NCI-H526 (cell line): ENCODE data around the gene CLDN9.

Source experiments
- DNase-seq, 2 experiments: peaks; one replicate each; lab custom pipeline; 2025; lab: John Stamatoyannopoulos, UW

Gene CLDN9

GRCh38 chr16:3056336-3057180, 43.8 kb downstream of the CLDN9 start:
- DNase-seq: no peak

DNA sequence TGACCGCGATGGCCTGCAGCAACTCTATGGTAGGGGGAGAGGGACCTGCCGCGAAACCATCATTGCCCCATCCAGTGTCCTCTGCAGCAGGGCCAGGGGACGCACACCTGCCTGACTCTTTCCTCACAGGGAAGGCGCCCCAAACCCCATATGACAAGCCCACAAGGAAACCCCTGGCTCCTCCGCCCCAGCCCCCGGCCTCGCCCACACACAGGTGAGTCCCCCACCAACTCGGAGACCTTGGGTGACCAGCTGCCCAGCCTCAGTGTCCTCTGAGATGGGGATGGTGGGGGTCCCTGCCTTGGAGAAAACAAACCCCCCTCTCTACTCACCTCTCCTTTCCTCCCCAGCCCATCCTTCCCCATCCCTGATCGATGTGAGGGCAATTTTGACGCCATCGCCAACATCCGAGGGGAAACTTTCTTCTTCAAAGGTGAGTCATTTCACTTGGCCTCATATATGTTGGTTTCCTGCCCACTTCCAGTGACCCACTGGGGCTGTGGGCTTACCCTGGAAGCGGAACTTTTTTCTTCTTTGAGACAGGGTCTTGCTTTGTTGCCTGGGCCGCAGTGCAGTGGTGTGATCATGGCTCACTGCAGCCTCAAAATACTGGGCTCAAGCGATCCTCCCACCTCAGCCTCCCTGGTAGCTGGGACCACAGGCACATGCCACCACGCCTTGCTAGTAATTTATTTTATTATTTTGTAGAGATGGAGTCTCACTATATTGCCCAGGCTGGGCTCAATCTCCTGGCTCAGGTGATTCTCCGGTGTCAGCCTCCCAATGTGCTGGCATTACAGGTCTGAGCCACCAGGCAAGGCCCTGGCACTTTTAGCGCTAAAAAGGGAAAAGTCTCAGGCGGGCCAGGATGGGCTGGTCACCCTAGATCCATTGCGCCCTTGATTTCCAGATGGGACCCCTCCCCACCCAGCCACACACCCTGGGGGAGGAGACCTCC, 44.7 kb downstream of the CLDN9 start:
- no peak for DNase-seq

DNA sequence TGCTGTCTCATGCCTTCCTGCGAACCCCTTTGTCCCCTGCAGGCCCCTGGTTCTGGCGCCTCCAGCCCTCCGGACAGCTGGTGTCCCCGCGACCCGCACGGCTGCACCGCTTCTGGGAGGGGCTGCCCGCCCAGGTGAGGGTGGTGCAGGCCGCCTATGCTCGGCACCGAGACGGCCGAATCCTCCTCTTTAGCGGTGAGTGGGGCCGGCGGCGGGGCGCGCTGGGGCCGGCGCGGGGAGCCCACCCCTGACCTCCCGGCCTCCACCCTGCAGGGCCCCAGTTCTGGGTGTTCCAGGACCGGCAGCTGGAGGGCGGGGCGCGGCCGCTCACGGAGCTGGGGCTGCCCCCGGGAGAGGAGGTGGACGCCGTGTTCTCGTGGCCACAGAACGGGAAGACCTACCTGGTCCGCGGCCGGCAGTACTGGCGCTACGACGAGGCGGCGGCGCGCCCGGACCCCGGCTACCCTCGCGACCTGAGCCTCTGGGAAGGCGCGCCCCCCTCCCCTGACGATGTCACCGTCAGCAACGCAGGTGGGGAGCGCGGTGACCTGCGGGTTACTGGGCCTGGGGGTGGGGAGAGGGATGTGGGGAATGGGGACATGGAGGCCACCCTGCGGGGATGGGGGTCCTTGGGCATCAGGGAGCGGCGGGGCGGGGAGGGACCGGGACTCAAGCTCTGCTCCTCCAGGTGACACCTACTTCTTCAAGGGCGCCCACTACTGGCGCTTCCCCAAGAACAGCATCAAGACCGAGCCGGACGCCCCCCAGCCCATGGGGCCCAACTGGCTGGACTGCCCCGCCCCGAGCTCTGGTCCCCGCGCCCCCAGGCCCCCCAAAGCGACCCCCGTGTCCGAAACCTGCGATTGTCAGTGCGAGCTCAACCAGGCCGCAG, 45.7 kb downstream of the CLDN9 start:
- DNase-seq: peak in 1 of 2 experiments; percentile 49

DNA sequence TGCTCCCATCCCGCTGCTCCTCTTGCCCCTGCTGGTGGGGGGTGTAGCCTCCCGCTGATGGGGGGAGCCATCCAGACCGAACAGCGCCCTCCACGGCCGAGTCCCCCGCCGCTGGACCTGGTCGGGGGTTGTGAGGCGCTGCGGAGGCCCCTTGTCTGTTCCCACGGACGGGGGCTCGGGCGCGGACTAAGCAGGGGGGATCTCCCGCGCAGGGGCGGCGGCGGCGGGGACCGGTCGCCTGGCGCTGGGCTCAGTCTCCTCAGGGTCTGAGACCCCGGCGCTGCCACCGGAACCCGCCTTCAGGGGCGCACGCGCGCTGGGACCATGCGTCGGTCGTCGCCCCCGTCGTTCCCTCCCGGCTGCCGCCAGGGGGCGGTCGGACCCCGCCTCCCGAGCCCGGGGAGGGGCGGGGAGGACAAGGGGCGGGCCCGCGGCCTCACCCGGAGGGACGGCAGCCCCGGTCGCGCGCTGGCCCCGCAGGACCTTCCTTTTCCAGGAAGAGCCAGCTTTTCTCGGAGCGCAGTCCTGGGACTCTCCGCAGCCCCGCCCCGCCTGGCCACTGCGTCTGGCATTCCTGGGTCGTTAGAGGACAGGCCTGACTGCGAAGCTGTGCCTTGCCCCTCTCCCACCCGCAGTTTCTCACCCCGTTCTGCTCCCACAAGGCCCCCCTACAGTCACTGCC, 46.5 kb downstream of the CLDN9 start:
- DNase-seq: peak in 1 of 2 experiments; percentile 79

DNA sequence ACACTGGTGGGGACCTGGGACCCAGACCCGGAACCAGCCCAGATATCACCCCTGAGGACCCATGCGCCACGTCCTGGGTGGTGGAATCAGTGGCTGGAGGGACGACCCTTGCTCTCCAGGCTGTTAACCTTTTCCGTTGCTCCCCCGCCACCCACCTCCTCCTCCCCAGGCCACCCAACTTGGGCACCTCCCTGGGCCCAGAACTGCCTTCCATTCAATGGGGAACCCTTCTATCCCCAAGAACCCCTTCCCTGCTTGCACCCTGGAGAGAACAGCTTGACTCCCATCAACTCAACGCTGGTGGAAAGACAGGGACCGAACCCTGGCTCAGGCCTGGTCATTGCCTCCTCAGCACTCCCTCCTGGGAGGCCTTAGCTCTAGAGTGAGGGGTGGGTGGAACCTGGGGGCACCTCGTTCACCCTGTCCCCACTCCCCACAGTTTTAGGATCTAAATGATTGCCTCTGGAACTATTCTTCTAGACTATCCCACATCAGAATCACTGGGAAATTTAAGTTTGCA, 47.1 kb downstream of the CLDN9 start:
- DNase-seq: no peak

GRCh38 chr16:3060339-3061127, 47.8 kb downstream of the CLDN9 start:
- no peak for DNase-seq

DNA sequence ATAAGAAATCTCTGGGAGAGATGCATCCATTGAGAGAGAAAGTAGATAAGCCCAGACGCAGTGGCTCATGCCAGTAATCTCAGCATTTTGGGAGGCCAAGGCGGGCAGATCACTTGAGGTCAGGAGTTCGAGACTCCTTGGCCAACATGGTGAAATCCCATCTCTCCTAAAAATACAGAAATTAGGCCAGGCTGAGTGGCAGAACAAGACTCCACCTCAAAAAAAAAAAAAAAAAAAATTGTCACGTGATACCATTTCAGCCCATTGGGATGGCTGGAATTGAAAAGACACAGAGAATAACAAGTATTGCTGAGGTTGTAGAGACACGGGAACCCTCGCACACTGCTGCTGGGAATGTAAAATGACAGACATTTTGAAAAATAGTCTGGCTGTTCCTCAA, 49.8 kb downstream of the CLDN9 start:
- no peak for DNase-seq

- no peak for DNase-seq
Observed at GRCh38 chr16:3063625-3064386, 51.1 kb downstream of the CLDN9 start.
